ENCODE data around the gene AP4B1.
"Not testable (repeated sequence)": the region's sequence is repeated elsewhere in the genome, so short reads cannot be mapped to it uniquely, and the experiment has no call there.

Gene AP4B1

DNA sequence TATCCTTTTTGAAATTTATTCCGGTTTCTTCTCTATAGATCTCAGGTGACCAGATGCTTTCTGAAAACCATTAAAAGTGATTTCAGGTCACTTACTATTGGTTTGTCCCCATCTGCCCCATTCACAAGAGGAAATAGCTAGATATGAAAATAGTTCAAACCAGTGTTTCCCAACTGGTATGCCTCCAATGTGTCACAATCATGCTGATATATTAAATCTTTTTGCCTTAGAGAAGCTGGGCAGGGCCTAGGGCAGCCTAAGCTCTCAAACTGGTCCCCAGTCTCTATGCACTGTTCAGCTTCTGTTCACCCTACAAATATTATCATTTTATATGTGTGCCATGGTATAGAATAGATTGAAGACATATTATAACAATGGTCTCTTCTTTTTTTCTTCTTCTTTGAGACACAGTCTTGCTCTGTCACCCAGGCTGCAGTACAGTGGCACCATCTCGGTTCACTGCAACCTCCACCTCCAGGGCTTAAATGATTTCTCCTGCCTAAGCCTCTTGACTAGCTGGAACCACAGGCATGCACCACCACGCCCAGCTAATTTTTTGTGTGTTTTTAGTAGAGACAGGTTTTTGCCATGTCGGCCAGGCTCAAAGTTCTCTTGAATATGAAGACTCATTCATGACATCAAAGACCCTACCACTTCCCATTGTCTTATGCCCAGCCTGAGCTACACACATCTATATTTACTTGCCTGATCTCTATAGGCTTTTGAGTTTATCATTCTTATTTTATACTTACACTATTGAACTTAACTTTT is 48.8 kb downstream of the AP4B1 start:
- DNase-seq: no peak

DNA sequence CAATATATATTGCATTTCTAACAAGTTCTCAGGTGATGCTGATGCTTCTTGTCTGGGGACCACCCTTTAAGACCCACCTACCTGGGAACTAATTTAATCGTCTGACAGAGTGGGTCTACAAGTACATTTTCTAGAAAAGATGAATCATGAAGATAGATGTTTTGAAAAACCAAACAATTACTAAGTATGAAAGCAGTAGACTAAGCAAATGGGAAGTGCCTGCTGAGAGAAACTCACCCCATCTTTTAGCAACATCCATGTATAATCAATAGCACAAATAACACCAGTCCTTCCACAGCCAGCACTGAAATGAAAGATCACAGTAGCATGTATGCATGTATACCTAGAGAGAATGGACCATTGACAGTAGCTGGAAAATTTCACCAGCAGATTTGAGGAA is 50.4 kb downstream of the AP4B1 start:
- DNase-seq: no peak

GRCh38 chr1:113852694-113853093 is 51.9 kb downstream of the AP4B1 start:
- not testable (repeated sequence) for DNase-seq

GRCh38 chr1:113850127-113850796 is 54.3 kb downstream of the AP4B1 start:
- DNase-seq: no peak

GRCh38 chr1:113849072-113849471 is 55.5 kb downstream of the AP4B1 start:
- no peak for DNase-seq

- no peak for DNase-seq
Observed at GRCh38 chr1:113846391-113847035, 58.1 kb downstream of the AP4B1 start.

Measured in NCI-H1105 treated with DMSO at 0.1 percent for 48 hours (cell line).